ENCODE data around the gene INHA.

DNA sequence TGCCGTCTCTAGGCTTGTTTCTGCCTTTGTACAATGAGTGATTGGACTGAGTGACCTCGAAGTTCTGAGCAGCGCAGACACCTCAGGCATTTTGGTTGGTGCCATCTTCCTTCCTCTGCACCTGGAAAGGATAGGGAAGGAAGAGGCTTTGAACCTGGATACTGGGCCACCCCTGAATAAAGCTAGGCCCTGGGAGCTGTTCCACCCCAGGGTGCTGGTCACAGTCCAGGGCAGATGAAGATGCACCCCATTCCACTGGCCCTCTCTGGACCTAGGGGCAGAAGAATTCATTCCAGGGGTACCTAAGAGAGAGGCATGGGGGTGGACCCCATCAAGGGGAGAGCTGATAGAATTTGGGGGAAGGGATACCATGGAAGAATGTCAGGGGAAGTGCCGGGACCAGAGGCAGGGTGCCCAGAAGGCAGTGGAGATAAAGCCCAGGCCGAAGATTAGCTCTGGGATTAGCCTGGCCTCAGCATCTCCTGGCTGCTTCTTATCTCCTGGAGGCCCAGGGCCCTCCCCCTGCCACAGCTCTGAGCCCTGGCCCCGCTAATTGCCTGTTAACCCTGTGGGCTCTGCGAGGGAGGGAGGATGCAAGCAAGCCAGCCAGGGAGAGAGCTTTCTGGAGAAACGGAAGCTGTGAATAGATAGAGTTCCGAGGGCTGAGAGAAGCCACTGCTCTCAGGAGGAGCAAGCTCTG is 46.4 kb upstream of the INHA start:
- TF ChIP-seq, protein P1, sequence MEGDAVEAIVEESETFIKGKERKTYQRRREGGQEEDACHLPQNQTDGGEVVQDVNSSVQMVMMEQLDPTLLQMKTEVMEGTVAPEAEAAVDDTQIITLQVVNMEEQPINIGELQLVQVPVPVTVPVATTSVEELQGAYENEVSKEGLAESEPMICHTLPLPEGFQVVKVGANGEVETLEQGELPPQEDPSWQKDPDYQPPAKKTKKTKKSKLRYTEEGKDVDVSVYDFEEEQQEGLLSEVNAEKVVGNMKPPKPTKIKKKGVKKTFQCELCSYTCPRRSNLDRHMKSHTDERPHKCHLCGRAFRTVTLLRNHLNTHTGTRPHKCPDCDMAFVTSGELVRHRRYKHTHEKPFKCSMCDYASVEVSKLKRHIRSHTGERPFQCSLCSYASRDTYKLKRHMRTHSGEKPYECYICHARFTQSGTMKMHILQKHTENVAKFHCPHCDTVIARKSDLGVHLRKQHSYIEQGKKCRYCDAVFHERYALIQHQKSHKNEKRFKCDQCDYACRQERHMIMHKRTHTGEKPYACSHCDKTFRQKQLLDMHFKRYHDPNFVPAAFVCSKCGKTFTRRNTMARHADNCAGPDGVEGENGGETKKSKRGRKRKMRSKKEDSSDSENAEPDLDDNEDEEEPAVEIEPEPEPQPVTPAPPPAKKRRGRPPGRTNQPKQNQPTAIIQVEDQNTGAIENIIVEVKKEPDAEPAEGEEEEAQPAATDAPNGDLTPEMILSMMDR (IDR thresholded peaks at IDR 0.05; ENCODE audit: insufficient read depth, low read depth, low read length) = no peak
- TF ChIP-seq EZH2 (IDR thresholded peaks at IDR 0.05; ENCODE audit: insufficient read depth, low read length) = no peak

Data from astrocyte (in vitro differentiated cells and primary cell).